ENCODE data around the gene ANKRD63. TPM values are rescaled to one million over a fixed set of nuclear protein-coding genes. Genes with fewer than 3 reads are reported as not detected.

Gene ANKRD63
- total and polyA plus RNA-seq, 2 of the 13 experiments (the other 11 are each of a cell fraction or from before 2014, with no cell fraction given) = not detected

- TF ChIP-seq MED13 (CRISPR knock-in tag; IDR thresholded peaks at IDR 0.05) (no peak), ZNF567 (CRISPR knock-in tag; IDR thresholded peaks at IDR 0.05; ENCODE audit: borderline replicate concordance) (no peak), ZFP41 (CRISPR knock-in tag; IDR thresholded peaks at IDR 0.05; ENCODE audit: borderline replicate concordance) (no peak), MXD3 (CRISPR knock-in tag; IDR thresholded peaks at IDR 0.05) (no peak), ZNF251 (CRISPR knock-in tag; IDR thresholded peaks at IDR 0.05) (no peak), HBP1 (CRISPR knock-in tag; IDR thresholded peaks at IDR 0.05; ENCODE audit: low read depth) (no peak), NPAS2 (CRISPR knock-in tag; IDR thresholded peaks at IDR 0.05; ENCODE audit: borderline replicate concordance) (no peak), ZFP37 (CRISPR knock-in tag; IDR thresholded peaks at IDR 0.05; ENCODE audit: borderline replicate concordance) (no peak), KAT8 (CRISPR knock-in tag; IDR thresholded peaks at IDR 0.05) (no peak), ZBTB38 (CRISPR knock-in tag; IDR thresholded peaks at IDR 0.05) (no peak), ZNF430 (CRISPR knock-in tag; IDR thresholded peaks at IDR 0.05) (no peak)
- TF ChIP-seq, protein P1, sequence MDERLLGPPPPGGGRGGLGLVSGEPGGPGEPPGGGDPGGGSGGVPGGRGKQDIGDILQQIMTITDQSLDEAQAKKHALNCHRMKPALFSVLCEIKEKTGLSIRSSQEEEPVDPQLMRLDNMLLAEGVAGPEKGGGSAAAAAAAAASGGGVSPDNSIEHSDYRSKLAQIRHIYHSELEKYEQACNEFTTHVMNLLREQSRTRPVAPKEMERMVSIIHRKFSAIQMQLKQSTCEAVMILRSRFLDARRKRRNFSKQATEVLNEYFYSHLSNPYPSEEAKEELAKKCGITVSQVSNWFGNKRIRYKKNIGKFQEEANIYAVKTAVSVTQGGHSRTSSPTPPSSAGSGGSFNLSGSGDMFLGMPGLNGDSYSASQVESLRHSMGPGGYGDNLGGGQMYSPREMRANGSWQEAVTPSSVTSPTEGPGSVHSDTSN (CRISPR knock-in tag; IDR thresholded peaks at IDR 0.05) = no peak
- TF ChIP-seq, protein P2, sequence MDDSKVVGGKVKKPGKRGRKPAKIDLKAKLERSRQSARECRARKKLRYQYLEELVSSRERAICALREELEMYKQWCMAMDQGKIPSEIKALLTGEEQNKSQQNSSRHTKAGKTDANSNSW (CRISPR knock-in tag; IDR thresholded peaks at IDR 0.05; ENCODE audit: borderline replicate concordance) = no peak
- no peak for FAIRE-seq
- POLR2A ChIA-PET = no interaction called here
- no TSS peak for BruUV-seq (replicated peaks)
- H4K20me1 ChIP-seq (ENCODE audit: insufficient read depth, low read length) = no peaks in the 10 kb centered on the region
- peaks cover 15 to 91% of the 10 kb centered on the region in 2 experiments for H3K27me3 ChIP-seq (ENCODE audit: control insufficient read depth in 1 of 2, insufficient read depth in 2 of 2, low read length in 2 of 2)
- no peak overlapping the region for H3K4me3 ChIP-seq (replicated peaks in 1 of 3; ENCODE audit: insufficient read depth in 1 of 3, low read depth in 2 of 3, low read length in 3 of 3)
- DNase-seq (ENCODE audit: low spot score) = no peak
- intact Hi-C loops (cut with micrococcal nuclease; ENCODE audit: unreplicated experiment) (no loop called here), in situ Hi-C loops (cut with HindIII; ENCODE audit: extremely low pct_ligation_motif_present, low pct_unique_long_range_greater_than_20kb) (no loop called here)
- no peaks in the 10 kb centered on the region for H3K4me1 ChIP-seq (ENCODE audit: insufficient read depth, low read length)
- H3K4me2 ChIP-seq (ENCODE audit: low read depth, low read length) = no peak overlapping the region
- H3K36me3 ChIP-seq (replicated peaks in 1 of 2; ENCODE audit: control insufficient read depth in 1 of 2, insufficient read depth in 2 of 2, low read length in 2 of 2) = no peaks in the 10 kb centered on the region
- CTCF ChIA-PET (ENCODE audit: low intra/inter-chr PET ratio, low total read pairs) = no interaction called here
- no peaks in the 10 kb centered on the region for H3K79me2 ChIP-seq (ENCODE audit: insufficient read depth, low read length)
- ATAC-seq = no peak
- no peak overlapping the region for H2AFZ ChIP-seq (ENCODE audit: low read length)
- H3K27ac ChIP-seq (ENCODE audit: extremely low read length, insufficient read depth, low read length) = no peak overlapping the region
- WGBS (ENCODE audit: low lambda C conversion rate) = 15% methylated on average over 7 of the region's 10 CpGs
- no peak overlapping the region for H3K9ac ChIP-seq (ENCODE audit: insufficient read depth, low read depth, low read length)
- H3K9me3 ChIP-seq (ENCODE audit: low read length) = no peaks in the 10 kb centered on the region
These were observed 14.5 kb upstream of the ANKRD63 start for GRCh38 chr15:40297356-40297755.
